Uterus (tissue), 4 donors: ENCODE data around the gene ARL4C. TPM values are rescaled to one million over a fixed set of nuclear protein-coding genes. Genes with fewer than 3 reads are reported as not detected.

Experiments
- DNase-seq, 2 donors: peaks; one replicate each; pipeline ENCODE4 v3.0.0-alpha.2; 2019 to 2020
- H3K27ac ChIP-seq, 2 donors: fragments of 200-600 bp; sonication (generic); 1 replicate in 1 of 2; 2 replicates in 1 of 2; pipeline ENCODE4 v1.5.1; 2016 to 2018
- H3K27me3 ChIP-seq, 2 donors: fragments of 200-600 bp; sonication (generic); one replicate each; pipeline ENCODE4 v1.5.1; 2018 to 2019; ENCODE audit warnings: control low read depth in 1 of 2
- H3K36me3 ChIP-seq, 2 donors: fragments of 200-600 bp; sonication (generic); one replicate each; pipeline ENCODE4 v1.5.1; 2019; ENCODE audit warnings: control low read depth in 1 of 2
- H3K4me1 ChIP-seq, 2 donors: fragments of 200-600 bp; sonication (generic); one replicate each; pipeline ENCODE4 v1.5.1; 2018 to 2019; ENCODE audit warnings: control low read depth in 1 of 2
- H3K4me3 ChIP-seq, 2 donors: fragments of 200-600 bp; sonication (generic); 1 replicate in 1 of 2; 2 replicates in 1 of 2; pipeline ENCODE4 v1.5.1; 2018 to 2019; ENCODE audit warnings: mild to moderate bottlenecking in 1 of 2
- H3K9me3 ChIP-seq, 2 donors: fragments of 200-600 bp; sonication (generic); one replicate each; pipeline ENCODE4 v1.5.1; 2019; ENCODE audit warnings: control low read depth in 1 of 2
- POLR2A ChIP-seq, 2 donors: fragments of 450-650 bp; IDR thresholded peaks; one replicate each; pipeline ENCODE4 v1.6.1; 2016; ENCODE audit warnings: antibody characterized with exemption in 2 of 2, mild to moderate bottlenecking in 1 of 2, moderate library complexity in 1 of 2
- intact Hi-C: fragments of 100-400 bp; cut with DNase I; formaldehyde crosslinking; loops from one replicate; pipeline ENCODE4 v1.15.1; 2023; ENCODE audit warnings: low total_unique reads
- total RNA-seq, 4 donors: library from RNA; depleted of rRNA in 3 of 4; stranded (reverse); fragments of >200 nt in 3 of 4; gene quantifications; one replicate each; pipeline versions ENCODE4 v1.1.0 to v1.2.4, GENCODE V29; 2014 to 2023
- TF ChIP-seq, protein P1 (sequence below), 4 experiments: fragments of 200-600 bp in 2 of 4; fragments of 450-650 bp in 2 of 4; sonication (generic) in 2 of 4; IDR thresholded peaks; one replicate each; pipeline ENCODE4 v1.5.1; 2016 to 2019; ENCODE audit warnings: antibody characterized with exemption in 4 of 4, mild to moderate bottlenecking in 2 of 4, moderate library complexity in 1 of 4
- donor health status: DM: yes; HTN: yes; CAD: no.

The ARL4C gene
- total RNA-seq, 4 donors from 2014 or later: 3.0 to 15.6 (median 3.1) TPM; not detected in 1

DNA sequence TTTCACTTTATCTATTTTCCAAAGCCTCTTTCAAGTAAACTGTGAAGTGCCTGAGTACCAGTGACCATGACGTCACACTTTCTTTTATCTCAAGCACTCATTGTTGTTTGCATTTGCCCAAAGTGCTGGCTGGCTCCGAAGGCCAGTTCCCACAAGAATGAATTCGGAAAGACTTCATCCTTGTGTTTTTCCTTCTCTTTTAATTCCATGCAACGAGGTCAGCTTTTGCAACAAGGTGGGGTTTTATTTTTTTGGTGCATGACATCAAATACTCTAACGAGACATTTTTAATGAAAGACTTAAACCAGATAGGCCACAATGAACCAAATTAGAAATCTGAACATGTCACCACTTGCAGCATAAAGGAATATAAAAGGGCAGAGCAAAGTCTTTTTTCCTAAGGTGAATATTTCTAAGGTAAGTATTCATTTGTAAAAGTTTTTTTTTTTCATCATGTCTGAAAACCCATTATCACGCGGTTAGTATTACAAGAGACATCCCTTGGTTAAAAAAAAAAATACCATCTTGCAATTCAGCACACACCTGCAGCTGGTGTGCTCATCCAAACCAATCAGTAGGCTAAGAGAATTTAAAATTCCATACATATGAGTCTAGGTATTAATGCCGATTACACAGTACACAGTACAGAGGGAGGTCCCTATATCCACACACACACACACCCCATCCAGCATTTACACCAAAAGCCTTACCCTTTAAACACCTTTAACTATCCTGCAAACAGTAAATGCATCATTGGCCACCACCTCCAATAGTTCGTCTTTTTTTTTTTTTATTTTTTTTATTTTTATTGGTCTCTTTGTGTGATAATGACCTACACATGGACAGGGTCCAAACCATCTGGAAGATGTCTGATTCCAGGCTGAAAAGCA is 2.3 kb downstream of the ARL4C start:
- DNase-seq: no peak
- no peak for TF ChIP-seq POLR2A (IDR thresholded peaks at IDR 0.05)
- TF ChIP-seq, protein P1, sequence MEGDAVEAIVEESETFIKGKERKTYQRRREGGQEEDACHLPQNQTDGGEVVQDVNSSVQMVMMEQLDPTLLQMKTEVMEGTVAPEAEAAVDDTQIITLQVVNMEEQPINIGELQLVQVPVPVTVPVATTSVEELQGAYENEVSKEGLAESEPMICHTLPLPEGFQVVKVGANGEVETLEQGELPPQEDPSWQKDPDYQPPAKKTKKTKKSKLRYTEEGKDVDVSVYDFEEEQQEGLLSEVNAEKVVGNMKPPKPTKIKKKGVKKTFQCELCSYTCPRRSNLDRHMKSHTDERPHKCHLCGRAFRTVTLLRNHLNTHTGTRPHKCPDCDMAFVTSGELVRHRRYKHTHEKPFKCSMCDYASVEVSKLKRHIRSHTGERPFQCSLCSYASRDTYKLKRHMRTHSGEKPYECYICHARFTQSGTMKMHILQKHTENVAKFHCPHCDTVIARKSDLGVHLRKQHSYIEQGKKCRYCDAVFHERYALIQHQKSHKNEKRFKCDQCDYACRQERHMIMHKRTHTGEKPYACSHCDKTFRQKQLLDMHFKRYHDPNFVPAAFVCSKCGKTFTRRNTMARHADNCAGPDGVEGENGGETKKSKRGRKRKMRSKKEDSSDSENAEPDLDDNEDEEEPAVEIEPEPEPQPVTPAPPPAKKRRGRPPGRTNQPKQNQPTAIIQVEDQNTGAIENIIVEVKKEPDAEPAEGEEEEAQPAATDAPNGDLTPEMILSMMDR (IDR thresholded peaks at IDR 0.05): no peak
- H3K27me3 ChIP-seq: no peaks in the 10 kb centered on the region
- no peaks in the 10 kb centered on the region for H3K9me3 ChIP-seq
- intact Hi-C loops: no loop called here
- H3K4me3 ChIP-seq: no peak overlapping the region
- H3K36me3 ChIP-seq: no peaks in the 10 kb centered on the region
- peaks cover 0 to 4% of the 10 kb centered on the region in 2 donors for H3K4me1 ChIP-seq
- no peak overlapping the region for H3K27ac ChIP-seq

DNA sequence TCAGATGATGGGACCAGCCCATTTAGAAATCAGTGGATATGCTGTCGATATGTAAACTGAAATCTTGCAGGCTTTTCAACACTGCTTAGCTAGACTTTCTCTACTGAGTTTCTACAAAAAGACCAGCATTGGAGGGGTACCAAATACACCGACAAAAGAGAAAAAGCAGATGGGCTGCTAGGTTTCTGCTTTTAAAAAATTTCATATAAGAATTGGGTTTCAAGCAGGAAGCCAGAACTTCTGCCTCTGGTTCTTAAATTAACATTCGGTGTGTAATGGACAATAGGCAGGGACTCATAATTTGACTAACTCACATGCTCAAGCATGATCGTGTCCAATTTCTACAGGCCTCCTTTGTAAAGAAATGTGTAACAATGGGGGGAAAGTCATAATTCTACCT is 3.1 kb downstream of the ARL4C start:
- peaks cover 0 to 4% of the 10 kb centered on the region in 2 donors for H3K4me1 ChIP-seq
- TF ChIP-seq POLR2A (IDR thresholded peaks at IDR 0.05): no peak
- TF ChIP-seq, protein P1 (IDR thresholded peaks at IDR 0.05): no peak
- H3K36me3 ChIP-seq: no peaks in the 10 kb centered on the region
- no peak overlapping the region for H3K4me3 ChIP-seq
- no peaks in the 10 kb centered on the region for H3K27me3 ChIP-seq
- DNase-seq: no peak
- no peak overlapping the region for H3K27ac ChIP-seq
- intact Hi-C loops: no loop called here
- no peaks in the 10 kb centered on the region for H3K9me3 ChIP-seq

DNA sequence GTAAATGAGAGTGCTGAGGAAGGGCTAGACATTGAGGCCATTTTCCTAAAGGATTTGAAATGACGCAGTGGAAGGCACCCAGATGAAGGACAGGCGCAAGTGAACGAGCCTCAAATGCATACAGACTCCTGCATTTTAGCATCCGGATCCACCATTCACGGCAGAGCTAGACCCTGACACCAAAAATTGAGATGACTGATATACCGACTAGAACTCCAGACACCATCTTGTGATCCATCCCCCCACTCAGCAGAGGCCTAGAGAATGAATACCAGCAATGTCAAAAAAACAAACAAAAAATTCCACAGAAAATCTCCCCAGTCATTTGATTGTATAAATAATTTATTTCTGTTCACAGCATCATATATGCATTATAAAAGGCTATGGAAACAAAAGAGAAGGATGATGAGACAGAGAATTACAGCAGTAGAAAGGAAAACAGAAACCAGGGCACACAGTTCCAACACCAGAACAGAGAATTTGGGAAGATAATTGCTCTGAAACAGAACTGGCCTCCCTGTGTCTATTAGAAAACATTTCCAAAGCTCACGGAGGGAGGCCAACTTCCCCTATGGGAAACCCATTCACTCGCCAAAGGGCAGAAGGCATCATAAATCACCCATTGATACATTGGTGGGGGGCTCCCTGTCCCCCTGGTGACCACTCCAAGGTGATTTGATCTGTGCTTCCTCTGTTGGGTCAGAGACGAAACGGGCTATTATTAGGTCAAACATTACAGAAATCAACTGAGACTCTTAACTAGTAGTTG is 4.0 kb downstream of the ARL4C start:
- Histone ChIP-seq H3K27me3 (no peaks in the 10 kb centered on the region), H3K9me3 (no peaks in the 10 kb centered on the region), H3K4me3 (no peak overlapping the region), H3K27ac (no peak overlapping the region), H3K36me3 (no peaks in the 10 kb centered on the region), H3K4me1 (peaks cover 0 to 4% of the 10 kb centered on the region in 2 donors)
- DNase-seq: no peak
- intact Hi-C loops: no loop called here
- no peak for TF ChIP-seq POLR2A (IDR thresholded peaks at IDR 0.05)
- TF ChIP-seq, protein P1 (IDR thresholded peaks at IDR 0.05): no peak

DNA sequence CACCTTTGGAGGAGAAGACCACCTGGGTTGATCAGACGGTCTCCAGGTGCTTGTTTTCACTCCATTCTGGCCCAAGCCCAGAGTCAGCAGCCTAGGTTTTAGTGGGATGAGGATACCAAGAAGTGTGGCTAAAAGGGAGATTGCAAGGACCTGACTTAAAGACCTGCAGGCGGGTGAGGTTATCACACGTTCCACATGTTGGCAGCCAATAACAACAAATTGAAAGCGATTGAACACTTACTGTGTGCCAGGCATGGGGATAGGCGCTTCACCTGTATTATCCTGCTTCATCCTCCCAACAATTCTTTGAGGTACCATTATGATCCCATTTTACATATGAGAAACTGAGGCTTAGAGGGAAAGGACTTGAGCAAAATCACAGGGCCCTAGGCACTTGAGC is 5.0 kb downstream of the ARL4C start:
- no peak for TF ChIP-seq POLR2A (IDR thresholded peaks at IDR 0.05)
- TF ChIP-seq, protein P1 (IDR thresholded peaks at IDR 0.05): no peak
- intact Hi-C loops: no loop called here
- Histone ChIP-seq H3K36me3 (no peaks in the 10 kb centered on the region), H3K4me1 (no peaks in the 10 kb centered on the region), H3K4me3 (no peak overlapping the region), H3K27me3 (no peaks in the 10 kb centered on the region), H3K27ac (no peak overlapping the region), H3K9me3 (no peaks in the 10 kb centered on the region)
- no peak for DNase-seq

DNA sequence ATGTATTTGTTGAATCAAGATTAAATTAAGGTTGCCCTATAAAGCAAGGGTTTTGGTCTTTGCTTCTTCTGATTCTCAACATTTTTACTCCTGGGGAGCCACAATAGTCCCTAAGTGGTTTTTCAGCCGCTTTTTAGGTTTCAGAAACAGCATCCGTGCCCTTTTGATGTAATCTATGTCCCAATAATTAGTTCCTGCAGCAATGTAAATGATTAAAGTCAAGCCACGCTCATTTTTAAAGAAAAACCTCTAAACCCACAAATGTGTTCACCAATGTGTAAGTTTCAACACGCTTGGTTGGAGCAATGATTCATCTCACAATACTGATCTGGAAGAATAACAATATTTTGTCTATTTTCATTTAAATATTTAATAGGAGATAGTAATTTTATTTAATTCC is 5.6 kb downstream of the ARL4C start:
- Histone ChIP-seq H3K27ac (no peak overlapping the region), H3K4me3 (no peak overlapping the region), H3K4me1 (no peaks in the 10 kb centered on the region), H3K27me3 (no peaks in the 10 kb centered on the region), H3K36me3 (no peaks in the 10 kb centered on the region), H3K9me3 (no peaks in the 10 kb centered on the region)
- intact Hi-C loops: no loop called here
- no peak for DNase-seq
- TF ChIP-seq POLR2A (IDR thresholded peaks at IDR 0.05): no peak
- TF ChIP-seq, protein P1 (IDR thresholded peaks at IDR 0.05): no peak
